Naive thymus-derived CD8-positive, alpha-beta T cell (primary cell): Measurements from ENCODE around the gene ATG13. TPM values are rescaled to one million over a fixed set of nuclear protein-coding genes. Genes with fewer than 3 reads are reported as not detected.
A peak's percentile ranks its signal among the peaks of the same experiment; 100 is the strongest.

Experiments used
- ATAC-seq, 2 donors: fragments of 150-1000 bp; cut with Tn5 transposase in 1 of 2; sonication (Bioruptor Pico), chemical (Tn5 transposase) in 1 of 2; 1 replicate in 1 of 2; 2 replicates in 1 of 2; pipeline ENCODE4 v1.10.0; 2021; ENCODE audit warnings: mild to moderate bottlenecking in 2 of 2, moderate library complexity in 2 of 2
- POLR2A ChIA-PET: fragments of 350-600 bp; sonication (Branson Sonifier 250); formaldehyde crosslinking; loops from one replicate; lab custom pipeline; 2021; ENCODE audit warnings: antibody characterized with exemption; lab: Charles Lee
- DNase-seq, 10 donors: peaks; one replicate each; pipeline versions ENCODE4 v3.0.0 to v3.0.0-alpha.2; 2020 to 2022
- H3K27ac Mint-ChIP-seq, 10 donors: one replicate each; pipeline ENCODE4 v1.8.0; 2020 to 2022; ENCODE audit warnings: mild to moderate bottlenecking in 10 of 10, mixed read lengths in 10 of 10, moderate library complexity in 4 of 10, inconsistent platforms in 1 of 10
- H3K27me3 Mint-ChIP-seq, 5 donors: one replicate each; pipeline ENCODE4 v1.8.0; 2021 to 2022; ENCODE audit warnings: mixed read lengths in 5 of 5
- H3K36me3 Mint-ChIP-seq, 3 donors: one replicate each; pipeline ENCODE4 v1.8.0; 2020 to 2022; ENCODE audit warnings: mixed read lengths in 3 of 3, mild to moderate bottlenecking in 2 of 3, inconsistent platforms in 1 of 3
- H3K4me1 Mint-ChIP-seq, 4 donors: one replicate each; pipeline ENCODE4 v1.8.0; 2021 to 2022; ENCODE audit warnings: mixed read lengths in 4 of 4
- H3K4me3 Mint-ChIP-seq, 10 donors: one replicate each; pipeline ENCODE4 v1.8.0; 2020 to 2022; ENCODE audit warnings: mild to moderate bottlenecking in 10 of 10, mixed read lengths in 10 of 10, moderate library complexity in 6 of 10, inconsistent platforms in 1 of 10
- H3K9me3 Mint-ChIP-seq, 9 donors: one replicate each; pipeline ENCODE4 v1.8.0; 2020 to 2022; ENCODE audit warnings: mixed read lengths in 9 of 9, mild to moderate bottlenecking in 3 of 9, inconsistent platforms in 1 of 9, moderate library complexity in 1 of 9
- polyA plus RNA-seq, 3 donors: library from polyadenylated mRNA; unstranded; fragments of 300-500 nt; fragmentation: Illumina TruSeq; gene quantifications; one replicate each; pipeline ENCODE4 v1.2.3, GENCODE V29; 2021
- total RNA-seq, 8 experiments: library from RNA in 2 of 8; stranded (reverse) in 2 of 8; gene quantifications; one replicate each; pipeline ENCODE4 v1.2.3 and lab custom pipeline; 2021 to 2026

ATG13 gene
- total and polyA plus RNA-seq, 5 experiments from 2014 or later, result 59.6 to 98.6 (median 77.9) TPM

- POLR2A ChIA-PET, result interaction anchor here (0.5 kb wide), 1 partner anchor 75 kb away, joined by 3 read pairs; no protein-coding TSS in a partner anchor
- no peak overlapping the region for H3K4me3 Mint-ChIP-seq
- H3K36me3 Mint-ChIP-seq, result no peaks in the 10 kb centered on the region
- peaks cover 8 to 22% (median 20%) of the 10 kb centered on the region in 4 donors for H3K4me1 Mint-ChIP-seq
- DNase-seq (no peak), ATAC-seq (no peak)
- H3K27me3 Mint-ChIP-seq, result no peaks in the 10 kb centered on the region
- no peaks in the 10 kb centered on the region for H3K9me3 Mint-ChIP-seq
- H3K27ac Mint-ChIP-seq, result peak overlapping the region in 2 of 10 donors; percentile 27 to 31
Measured at GRCh38 chr11:46611526-46612304, 5.6 kb upstream of the ATG13 start.

GRCh38 chr11:46612326-46612725, 5.0 kb upstream of the ATG13 start:
- Mint-ChIP-seq H3K4me3 (no peak overlapping the region), H3K9me3 (no peaks in the 10 kb centered on the region)
- POLR2A ChIA-PET, result interaction anchor here (0.7 kb wide), 1 partner anchor 39 kb away, joined by 3 read pairs; no protein-coding TSS in a partner anchor

GRCh38 chr11:46615756-46616155, 1.6 kb upstream of the ATG13 start:
- no peak for DNase-seq
- ATAC-seq, result no peak
- H3K27me3 Mint-ChIP-seq, result no peaks in the 10 kb centered on the region
- POLR2A ChIA-PET, result interaction anchor here (0.6 to 3.3 kb wide), 2 partner anchors 9 to 22 kb away, joined by 6 to 30 read pairs; partner anchors contain the start of gene AMBRA1
- H3K27ac Mint-ChIP-seq, result peak overlapping the region in 5 of 10 donors; percentile 7 to 99 (median 80)
- H3K4me1 Mint-ChIP-seq, result peaks cover 14 to 48% (median 43%) of the 10 kb centered on the region in 4 donors
- peak overlapping the region in 9 of 10 donors; percentile 1 to 100 (median 65) for H3K4me3 Mint-ChIP-seq
- peaks cover 0 to 13% (median 2%) of the 10 kb centered on the region in 3 donors for H3K36me3 Mint-ChIP-seq
- no peaks in the 10 kb centered on the region for H3K9me3 Mint-ChIP-seq

More at GRCh38 chr11:46612326-46612725, 5.0 kb upstream of the ATG13 start:
- H3K27ac Mint-ChIP-seq, result peak overlapping the region in 1 of 10 donors; percentile 31
- DNase-seq (no peak), ATAC-seq (no peak)
- H3K27me3 Mint-ChIP-seq, result no peaks in the 10 kb centered on the region
- H3K36me3 Mint-ChIP-seq, result peaks cover 0 to 2% (median 0%) of the 10 kb centered on the region in 3 donors
- peaks cover 8 to 26% (median 24%) of the 10 kb centered on the region in 4 donors for H3K4me1 Mint-ChIP-seq

GRCh38 chr11:46616551-46617133, 711 bp upstream of the ATG13 start:
- H3K27me3 Mint-ChIP-seq, result no peaks in the 10 kb centered on the region
- peak overlapping the region; percentile 94 to 100 (median 99) for H3K4me3 Mint-ChIP-seq
- H3K36me3 Mint-ChIP-seq, result peaks cover 0 to 21% (median 6%) of the 10 kb centered on the region in 3 donors
- H3K27ac Mint-ChIP-seq, result peak overlapping the region; percentile 95 to 100 (median 99)
- POLR2A ChIA-PET, result interaction anchor here (0.6 to 3.3 kb wide), 14 partner anchors 10 to 1168 kb away, joined by 3 to 30 read pairs (median 6); partner anchors contain the start of genes AMBRA1, ARHGAP1, F2 and ZNF408
- H3K4me1 Mint-ChIP-seq, result peaks cover 18 to 55% (median 48%) of the 10 kb centered on the region in 4 donors
- DNase-seq (peak in 1 of 10 donors; percentile 3), ATAC-seq (peak in 1 of 2 donors; percentile 0)
- no peaks in the 10 kb centered on the region for H3K9me3 Mint-ChIP-seq

- Mint-ChIP-seq H3K27me3 (no peaks in the 10 kb centered on the region), H3K27ac (peak overlapping the region; percentile 98 to 100 (median 100)), H3K36me3 (peaks cover 0 to 30% (median 10%) of the 10 kb centered on the region in 3 donors), H3K9me3 (no peaks in the 10 kb centered on the region), H3K4me3 (peak overlapping the region; percentile 94 to 100 (median 99)), H3K4me1 (peaks cover 19 to 59% (median 45%) of the 10 kb centered on the region in 4 donors)
- DNase-seq, result no peak
- no peak for ATAC-seq
- POLR2A ChIA-PET, result interaction anchor here (0.7 to 3.3 kb wide), 11 partner anchors 9 to 554 kb away, joined by 3 to 30 read pairs (median 5); partner anchors contain the start of genes AMBRA1, ARHGAP1 and ZNF408
Measured at GRCh38 chr11:46617972-46618314, 590 bp downstream of the ATG13 start.

- Mint-ChIP-seq H3K27ac (peak overlapping the region in 6 of 10 donors; percentile 21 to 99 (median 56)), H3K36me3 (peaks cover 0 to 35% (median 10%) of the 10 kb centered on the region in 3 donors), H3K4me3 (peak overlapping the region; percentile 40 to 100 (median 81)), H3K27me3 (no peaks in the 10 kb centered on the region), H3K4me1 (peaks cover 19 to 55% (median 45%) of the 10 kb centered on the region in 4 donors), H3K9me3 (no peaks in the 10 kb centered on the region)
- DNase-seq (no peak), ATAC-seq (no peak)
- POLR2A ChIA-PET, result interaction anchor here (0.6 to 3.3 kb wide), 5 partner anchors 10 to 381 kb away, joined by 3 to 30 read pairs (median 5); partner anchors contain the start of gene AMBRA1
Measured at GRCh38 chr11:46618837-46619236, 1.5 kb downstream of the ATG13 start.

GRCh38 chr11:46625406-46625805, 8.1 kb downstream of the ATG13 start:
- H3K36me3 Mint-ChIP-seq, result peaks cover 0 to 78% (median 18%) of the 10 kb centered on the region in 3 donors
- peak overlapping the region in 1 of 10 donors; percentile 53 for H3K27ac Mint-ChIP-seq
- H3K4me1 Mint-ChIP-seq, result peaks cover 9 to 44% (median 23%) of the 10 kb centered on the region in 4 donors
- no peaks in the 10 kb centered on the region for H3K27me3 Mint-ChIP-seq
- POLR2A ChIA-PET, result interaction anchor here (0.6 kb wide), 1 partner anchor 637 kb away, joined by 3 read pairs; no protein-coding TSS in a partner anchor
- no peak overlapping the region for H3K4me3 Mint-ChIP-seq
- no peaks in the 10 kb centered on the region for H3K9me3 Mint-ChIP-seq
- ATAC-seq, result no peak
- DNase-seq, result no peak

- no peak for DNase-seq
- H3K27me3 Mint-ChIP-seq, result no peaks in the 10 kb centered on the region
- H3K4me3 Mint-ChIP-seq, result no peak overlapping the region
- H3K27ac Mint-ChIP-seq, result peak overlapping the region in 2 of 10 donors; percentile 31 to 59
- H3K36me3 Mint-ChIP-seq, result peaks cover 0 to 75% (median 18%) of the 10 kb centered on the region in 3 donors
- H3K9me3 Mint-ChIP-seq, result no peaks in the 10 kb centered on the region
- POLR2A ChIA-PET, result no interaction called here
- peaks cover 2 to 34% (median 17%) of the 10 kb centered on the region in 4 donors for H3K4me1 Mint-ChIP-seq
- ATAC-seq, result no peak
Measured at GRCh38 chr11:46628961-46629360, 11.6 kb downstream of the ATG13 start.

GRCh38 chr11:46630237-46630636, 12.9 kb downstream of the ATG13 start:
- no peak for DNase-seq
- no peak for ATAC-seq
- H3K36me3 Mint-ChIP-seq, result peaks cover 0 to 71% (median 15%) of the 10 kb centered on the region in 3 donors
- POLR2A ChIA-PET, result interaction anchor here (0.7 kb wide), 1 partner anchor 702 kb away, joined by 4 read pairs; no protein-coding TSS in a partner anchor
- H3K9me3 Mint-ChIP-seq, result no peaks in the 10 kb centered on the region
- no peaks in the 10 kb centered on the region for H3K27me3 Mint-ChIP-seq
- H3K27ac Mint-ChIP-seq, result peak overlapping the region in 1 of 10 donors; percentile 55
- H3K4me3 Mint-ChIP-seq, result no peak overlapping the region
- peaks cover 1 to 27% (median 15%) of the 10 kb centered on the region in 4 donors for H3K4me1 Mint-ChIP-seq

- POLR2A ChIA-PET, result no interaction called here
- ATAC-seq (no peak), DNase-seq (no peak)
- H3K9me3 Mint-ChIP-seq, result no peaks in the 10 kb centered on the region
- H3K4me1 Mint-ChIP-seq, result peaks cover 1 to 21% (median 11%) of the 10 kb centered on the region in 4 donors
- H3K27ac Mint-ChIP-seq, result peak overlapping the region in 2 of 10 donors; percentile 27 to 40
- H3K4me3 Mint-ChIP-seq, result no peak overlapping the region
- peaks cover 0 to 69% (median 15%) of the 10 kb centered on the region in 3 donors for H3K36me3 Mint-ChIP-seq
- H3K27me3 Mint-ChIP-seq, result no peaks in the 10 kb centered on the region
Measured at GRCh38 chr11:46631676-46632075, 14.3 kb downstream of the ATG13 start.

- peaks cover 0 to 69% (median 18%) of the 10 kb centered on the region in 3 donors for H3K36me3 Mint-ChIP-seq
- peak overlapping the region in 1 of 10 donors; percentile 40 for H3K27ac Mint-ChIP-seq
- POLR2A ChIA-PET, result no interaction called here
- H3K9me3 Mint-ChIP-seq, result no peaks in the 10 kb centered on the region
- DNase-seq (no peak), ATAC-seq (no peak)
- peaks cover 1 to 19% (median 11%) of the 10 kb centered on the region in 4 donors for H3K4me1 Mint-ChIP-seq
- no peaks in the 10 kb centered on the region for H3K27me3 Mint-ChIP-seq
- H3K4me3 Mint-ChIP-seq, result no peak overlapping the region
Measured at GRCh38 chr11:46632502-46632901, 15.1 kb downstream of the ATG13 start.
